ENCODE results near the gene TP73.

The TP73 gene

DNA sequence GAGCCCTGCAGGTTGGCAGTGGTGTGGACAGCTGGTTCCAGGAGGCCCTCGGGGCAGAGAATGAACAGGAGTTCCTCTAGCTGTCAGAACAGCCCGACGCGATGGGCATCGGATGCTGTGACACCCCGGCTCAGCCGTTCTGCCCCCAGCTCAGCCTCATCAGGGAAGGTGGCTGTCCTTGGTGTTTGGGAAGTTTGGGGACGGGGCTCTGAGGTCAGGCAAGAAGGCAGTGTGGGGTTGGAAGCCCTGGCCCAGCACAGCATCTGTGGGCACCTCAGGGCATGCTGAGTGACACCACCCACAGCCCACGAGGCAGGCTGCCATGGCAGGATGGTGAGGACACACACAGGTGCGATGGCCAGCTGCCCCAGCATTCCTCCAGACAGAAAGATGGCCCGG lies 59.1 kb downstream of the TP73 start:
- no peak for DNase-seq

DNA sequence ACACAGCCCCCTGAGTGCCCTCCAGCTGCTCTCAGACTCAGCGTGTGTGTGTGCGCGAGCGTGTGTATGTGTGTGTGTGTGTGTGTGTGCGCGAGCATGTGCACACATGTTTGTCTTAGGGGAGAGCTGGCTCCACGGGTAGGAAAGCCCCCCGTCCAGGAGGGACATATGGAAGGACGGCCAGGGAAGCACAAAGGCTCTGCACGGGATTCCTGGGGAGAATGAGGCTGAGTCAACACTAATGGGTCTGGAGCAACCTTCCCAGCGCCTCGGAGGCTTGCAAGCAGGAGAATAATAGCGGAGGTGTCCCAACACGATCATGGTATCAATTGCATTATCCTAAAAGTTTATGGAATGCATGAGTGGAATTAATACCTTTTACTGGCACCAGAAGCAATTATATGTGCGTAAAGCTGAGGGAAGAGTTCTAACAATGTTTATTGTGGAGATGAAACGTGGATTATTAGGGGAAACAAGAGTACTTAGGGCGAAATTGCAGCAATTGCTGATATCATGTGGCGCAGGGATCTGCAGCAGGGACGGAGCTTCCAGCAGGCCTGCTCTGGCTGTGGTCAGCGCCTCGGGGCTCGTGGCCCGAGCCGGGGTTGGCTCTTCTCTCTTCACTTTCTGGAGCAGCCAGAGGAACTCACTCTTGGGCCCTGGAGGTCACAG lies 59.6 kb downstream of the TP73 start:
- no peak for DNase-seq

DNA sequence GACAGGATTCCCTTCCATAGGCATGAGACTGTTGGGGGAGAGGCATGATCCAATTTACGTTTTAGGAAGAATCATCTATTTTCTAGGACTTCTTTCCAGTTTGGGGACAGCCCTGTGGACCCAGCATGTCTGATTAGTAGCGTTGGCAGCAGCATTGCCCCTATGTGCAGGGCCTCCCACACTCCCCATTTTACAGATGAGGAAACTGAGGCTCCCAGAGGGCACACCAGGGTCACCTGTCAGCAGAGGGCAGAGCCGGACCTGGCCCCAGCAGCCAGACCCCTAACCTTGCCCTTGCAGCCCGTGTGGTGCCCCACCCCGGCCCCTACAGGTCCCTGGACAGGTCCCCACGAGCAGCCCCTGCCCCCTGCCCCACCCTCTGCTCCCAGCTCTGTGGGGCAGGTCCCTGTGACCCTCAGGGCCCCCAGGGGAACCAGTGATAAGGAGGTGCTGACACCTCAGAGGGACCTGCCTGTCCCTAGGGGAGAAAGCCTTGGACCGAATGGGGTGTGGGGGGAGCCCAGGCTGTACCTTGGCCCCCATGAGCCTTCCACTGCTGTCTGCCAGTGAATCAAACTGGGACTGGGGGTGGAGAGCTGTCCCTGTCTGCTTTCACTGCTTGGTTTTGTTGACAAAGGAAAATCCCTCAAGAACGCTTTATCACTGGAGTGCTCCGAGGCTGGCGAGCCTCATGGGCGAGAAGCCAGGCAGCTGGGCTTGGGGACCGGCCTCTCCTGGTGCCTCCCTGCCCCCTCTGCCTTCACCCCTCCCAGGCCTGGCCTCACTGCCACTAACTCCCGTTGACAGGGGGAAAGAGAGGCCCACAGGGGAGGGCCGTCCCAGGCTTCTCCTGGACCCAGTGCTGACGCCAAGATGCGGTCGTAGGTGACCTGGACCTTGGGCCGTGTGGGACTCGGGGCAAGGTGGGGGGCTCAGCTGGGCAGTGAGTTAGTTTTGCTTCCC lies 60.5 kb downstream of the TP73 start:
- no peak for DNase-seq

DNA sequence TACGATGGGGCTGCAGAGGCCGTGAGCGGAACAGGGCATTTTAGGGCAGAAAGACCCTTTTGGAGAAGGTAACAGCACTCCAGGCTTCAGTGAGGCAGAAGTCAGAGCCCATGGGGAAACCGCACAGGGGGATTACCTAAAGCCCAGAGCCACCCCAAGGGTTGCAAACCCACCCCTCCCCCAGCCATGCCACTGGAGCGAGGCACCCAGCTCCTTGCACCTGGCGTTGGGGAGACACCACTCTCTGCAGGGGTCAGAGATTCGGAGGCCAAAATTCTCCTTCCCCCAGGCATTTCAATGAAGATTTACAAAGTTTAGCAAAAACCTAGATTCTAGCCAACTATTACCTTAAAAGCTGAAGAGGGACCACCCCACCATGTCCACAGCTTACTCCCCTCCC lies 61.5 kb downstream of the TP73 start:
- DNase-seq: no peak

DNA sequence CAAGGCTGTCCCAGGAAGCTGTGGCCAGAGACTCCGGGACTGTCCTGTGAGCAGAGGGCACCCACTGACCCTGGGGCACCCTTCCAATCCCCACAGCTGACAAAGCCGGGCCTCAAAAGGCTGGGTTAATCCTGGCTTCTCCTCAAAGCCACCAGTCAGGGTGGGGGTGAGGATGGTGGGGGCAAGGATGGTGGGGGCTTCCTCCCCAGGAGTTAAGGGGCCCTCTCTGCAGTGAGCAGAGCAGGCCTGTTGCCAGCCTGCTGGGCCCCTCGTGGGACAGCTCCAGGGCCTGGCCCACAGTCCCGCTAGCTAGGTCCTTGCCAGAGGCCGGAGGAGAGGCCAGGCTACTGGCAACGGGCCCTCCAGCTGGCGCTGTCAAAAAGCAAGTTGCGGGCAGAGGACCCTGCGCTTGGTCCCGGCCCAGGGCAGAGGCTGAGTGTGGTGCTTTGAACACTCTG lies 62.0 kb downstream of the TP73 start:
- no peak for DNase-seq

DNA sequence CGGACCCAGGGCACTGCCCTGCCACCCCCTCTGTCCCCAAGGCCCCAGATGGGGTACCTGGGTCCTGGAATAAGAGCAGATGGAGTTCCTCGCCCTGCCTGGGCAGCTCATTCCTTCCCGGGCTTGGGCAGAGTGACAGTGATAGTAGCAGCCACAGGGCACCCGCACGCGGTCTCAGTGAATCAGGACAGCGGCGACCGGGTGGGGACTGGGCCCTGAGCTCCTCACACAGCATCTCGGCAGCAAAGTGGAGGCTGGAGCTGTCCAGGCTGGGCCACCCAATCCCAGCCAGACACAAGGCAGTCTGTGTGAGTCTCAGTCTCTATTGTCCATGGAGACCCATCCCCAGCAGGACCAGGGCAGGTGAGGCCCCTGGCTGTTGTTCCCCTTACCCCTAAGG lies 62.5 kb downstream of the TP73 start:
- DNase-seq: no peak

DNA sequence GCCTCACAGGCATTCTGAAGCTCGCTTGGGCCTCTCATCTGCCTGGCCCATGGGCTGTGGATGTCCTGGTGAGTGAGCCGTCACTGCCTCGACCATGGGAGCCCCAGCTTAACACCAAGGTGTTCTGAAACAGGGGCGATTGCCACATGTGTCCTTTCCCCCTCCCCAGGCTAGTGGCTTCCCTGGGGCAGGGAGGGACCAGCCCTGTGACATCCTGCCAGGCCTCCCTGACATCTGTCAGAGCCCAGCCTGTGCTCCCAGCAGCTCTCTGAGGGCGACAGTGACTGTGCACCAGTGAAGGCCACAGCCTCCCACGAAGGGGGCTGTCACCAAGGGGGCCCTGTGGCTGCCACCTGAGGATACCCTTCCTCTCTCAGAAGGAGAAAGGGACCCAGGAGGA lies 64.0 kb downstream of the TP73 start:
- no peak for DNase-seq

DNA sequence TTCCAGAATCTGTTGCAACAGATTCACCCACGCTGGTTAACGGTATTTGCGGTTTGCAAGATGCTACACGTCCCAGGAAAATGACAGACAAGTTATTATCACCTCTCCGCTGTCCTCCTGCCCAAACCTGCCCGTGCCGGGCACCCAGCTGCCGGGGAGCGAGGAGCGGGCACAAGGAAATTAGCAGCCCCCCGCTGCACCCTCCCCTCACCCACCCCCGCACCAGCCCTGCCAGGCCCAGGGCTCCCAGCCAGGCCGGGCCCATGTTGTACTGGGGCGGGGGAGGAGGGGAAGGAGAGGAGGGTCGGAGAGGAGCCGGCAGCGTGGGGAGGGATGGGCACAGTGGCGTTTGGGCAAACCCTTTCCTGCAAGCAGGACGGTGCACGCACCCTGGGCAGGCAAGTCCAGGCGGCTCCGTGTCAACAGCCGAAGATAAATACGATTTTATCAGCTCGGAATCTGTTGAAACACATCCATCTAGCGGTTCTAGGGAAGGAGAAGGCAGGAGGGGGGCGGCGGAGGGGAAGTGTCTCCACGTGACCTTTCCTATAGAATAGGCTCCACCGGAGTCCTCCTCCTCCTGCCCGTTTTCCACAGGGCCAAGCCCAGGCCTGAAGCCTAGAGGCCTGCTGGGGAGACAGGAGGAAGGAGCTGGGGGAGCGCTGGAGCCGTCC lies 64.9 kb downstream of the TP73 start:
- DNase-seq: no peak

DNA sequence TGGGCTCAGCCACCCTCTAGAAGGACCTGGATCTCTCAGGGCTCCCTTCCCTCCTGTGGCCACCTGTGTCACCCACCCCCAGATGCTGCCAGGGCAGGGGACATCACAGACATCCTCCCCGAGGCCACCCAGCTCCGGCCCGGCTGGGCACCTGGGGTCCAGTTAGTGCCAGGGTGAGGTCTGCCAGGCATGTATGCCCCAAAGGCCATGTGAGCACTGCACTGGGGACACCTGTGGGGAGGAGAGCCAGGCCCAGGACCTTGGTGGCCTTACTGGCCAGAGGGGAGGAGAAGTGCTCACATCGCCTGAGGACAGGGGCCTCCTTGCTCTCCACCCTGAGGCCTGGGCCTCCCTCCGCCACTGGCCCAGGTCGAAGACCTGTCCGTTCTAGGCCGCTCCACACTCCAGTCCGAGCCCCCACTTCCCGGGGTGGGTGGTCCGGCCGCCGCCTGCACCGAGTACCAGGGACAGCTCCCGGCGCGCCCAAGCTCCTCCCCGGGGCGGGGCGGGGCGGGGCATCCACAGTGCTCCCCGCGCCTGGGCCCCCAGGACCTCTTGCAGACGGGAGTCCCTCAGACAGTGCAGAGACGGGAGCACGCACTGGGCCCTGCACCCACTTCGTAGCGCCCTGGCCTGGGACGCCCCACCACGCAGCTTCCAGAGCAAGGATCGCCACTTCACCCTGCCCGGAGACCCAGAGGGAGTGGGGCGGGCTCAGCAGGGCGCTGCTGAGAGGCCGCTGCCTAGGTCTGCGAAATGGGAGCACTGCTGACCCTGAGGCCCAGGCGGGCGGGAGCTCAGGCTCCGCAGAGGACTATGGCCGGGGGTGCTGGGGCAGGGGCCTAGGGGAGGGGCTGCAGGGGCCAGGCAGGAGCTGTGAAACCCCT lies 65.6 kb downstream of the TP73 start:
- DNase-seq: no peak

DNA sequence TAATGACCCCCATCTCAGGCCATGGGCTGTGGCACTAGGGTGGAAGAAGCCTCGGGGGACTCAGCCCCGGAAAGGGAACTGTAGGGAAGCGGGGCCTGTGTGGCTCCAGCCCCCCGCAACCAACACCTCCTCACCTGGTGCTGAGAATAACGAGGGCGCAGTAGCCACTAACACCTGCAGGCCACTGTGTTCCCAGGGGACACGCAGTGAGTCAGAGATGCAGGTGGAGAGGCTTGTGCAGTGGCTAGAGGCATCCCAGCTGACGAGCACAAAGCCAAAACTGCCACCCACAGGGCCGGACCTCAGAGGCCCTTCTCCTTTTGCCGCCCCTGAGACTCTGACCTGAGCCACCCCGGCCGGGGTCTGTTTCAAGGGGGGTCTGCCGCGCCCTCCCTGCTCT lies 66.4 kb downstream of the TP73 start:
- no peak for DNase-seq

DNA sequence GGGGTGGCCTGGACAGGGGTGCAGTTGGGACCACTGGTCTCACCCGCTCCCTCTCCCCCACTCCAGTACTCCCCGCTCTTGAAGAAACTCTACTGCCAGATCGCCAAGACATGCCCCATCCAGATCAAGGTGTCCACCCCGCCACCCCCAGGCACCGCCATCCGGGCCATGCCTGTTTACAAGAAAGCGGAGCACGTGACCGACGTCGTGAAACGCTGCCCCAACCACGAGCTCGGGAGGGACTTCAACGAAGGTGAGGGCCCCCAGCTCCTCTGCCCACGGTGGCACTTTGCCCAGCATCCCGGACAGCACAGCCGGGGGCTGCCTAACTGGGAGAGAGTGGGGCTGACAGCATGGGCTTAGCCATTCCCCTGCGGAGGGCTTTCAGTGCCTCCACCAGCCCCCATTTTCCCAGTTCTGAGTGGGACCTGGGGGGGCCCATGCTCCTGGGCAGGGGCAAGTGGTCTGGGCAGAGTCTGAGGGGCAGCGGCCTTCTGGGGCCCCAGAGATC lies 69.7 kb downstream of the TP73 start:
- DNase-seq: no peak

DNA sequence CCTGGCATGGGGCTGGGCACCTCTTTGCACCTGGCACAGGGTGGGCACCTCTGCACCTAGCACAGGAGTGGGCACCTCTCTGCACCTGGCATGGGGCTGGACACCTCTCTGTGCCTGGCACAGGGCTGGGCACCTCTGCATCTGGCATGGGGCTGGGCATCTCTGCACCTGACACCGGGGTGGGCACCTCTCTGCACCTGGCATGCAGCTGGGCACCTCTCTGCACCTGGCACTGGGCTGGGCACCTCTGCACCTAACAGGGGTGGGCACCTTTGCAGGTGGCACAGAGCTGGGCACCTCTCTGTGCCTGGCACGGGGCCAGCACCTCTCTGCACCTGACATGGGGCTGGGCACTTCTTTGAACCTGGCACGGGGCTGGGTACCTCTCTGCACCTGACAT lies 70.5 kb downstream of the TP73 start:
- no peak for DNase-seq

DNA sequence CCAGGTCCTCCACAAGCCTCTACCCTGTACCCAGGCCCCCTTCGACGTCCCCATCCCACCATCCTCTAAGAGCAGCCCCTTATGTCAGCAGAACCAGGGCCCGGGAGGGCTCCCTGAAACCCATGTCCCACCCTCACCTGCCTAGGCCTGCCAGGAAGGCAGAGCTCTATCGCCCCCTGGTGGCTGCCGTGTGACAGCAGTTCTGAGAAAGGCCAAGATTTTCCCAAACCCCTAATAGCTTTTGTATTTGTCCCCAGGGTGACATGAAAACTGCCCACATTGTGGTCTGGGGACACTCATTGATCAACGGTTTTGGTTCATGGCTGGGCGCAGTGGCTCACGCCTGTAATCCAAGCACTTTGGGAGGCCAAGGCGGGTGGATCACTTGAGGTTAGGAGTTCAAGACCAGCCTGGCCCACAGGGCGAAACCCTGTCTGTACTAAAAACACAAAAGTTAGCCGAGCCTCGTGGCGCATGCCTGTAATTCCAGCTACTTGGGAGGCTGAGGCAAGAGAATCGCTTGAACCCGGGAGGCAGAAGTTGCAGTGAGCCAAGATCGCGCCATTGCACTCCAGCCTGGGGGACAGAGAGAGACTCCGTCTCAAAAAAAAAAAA lies 72.2 kb downstream of the TP73 start:
- DNase-seq: peak; percentile 63

DNA sequence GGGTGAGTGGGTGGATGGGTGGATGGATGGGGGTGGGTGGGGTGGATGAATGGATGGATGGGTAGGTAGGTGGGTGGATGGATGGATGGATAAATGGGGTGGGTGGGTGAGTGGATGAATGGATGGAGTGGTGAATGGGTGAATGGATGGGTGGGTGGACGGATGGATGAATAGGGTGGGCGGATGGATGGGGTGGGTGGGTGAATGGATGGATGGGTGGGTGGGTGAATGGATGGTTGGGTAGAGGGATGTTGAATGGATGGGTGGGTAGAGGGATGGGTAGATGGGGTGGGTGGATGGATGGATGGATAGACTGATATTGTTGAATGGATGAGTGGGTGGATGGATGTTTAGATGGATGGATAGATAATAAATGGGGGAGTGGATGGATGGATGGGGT lies 73.0 kb downstream of the TP73 start:
- DNase-seq: no peak

DNA sequence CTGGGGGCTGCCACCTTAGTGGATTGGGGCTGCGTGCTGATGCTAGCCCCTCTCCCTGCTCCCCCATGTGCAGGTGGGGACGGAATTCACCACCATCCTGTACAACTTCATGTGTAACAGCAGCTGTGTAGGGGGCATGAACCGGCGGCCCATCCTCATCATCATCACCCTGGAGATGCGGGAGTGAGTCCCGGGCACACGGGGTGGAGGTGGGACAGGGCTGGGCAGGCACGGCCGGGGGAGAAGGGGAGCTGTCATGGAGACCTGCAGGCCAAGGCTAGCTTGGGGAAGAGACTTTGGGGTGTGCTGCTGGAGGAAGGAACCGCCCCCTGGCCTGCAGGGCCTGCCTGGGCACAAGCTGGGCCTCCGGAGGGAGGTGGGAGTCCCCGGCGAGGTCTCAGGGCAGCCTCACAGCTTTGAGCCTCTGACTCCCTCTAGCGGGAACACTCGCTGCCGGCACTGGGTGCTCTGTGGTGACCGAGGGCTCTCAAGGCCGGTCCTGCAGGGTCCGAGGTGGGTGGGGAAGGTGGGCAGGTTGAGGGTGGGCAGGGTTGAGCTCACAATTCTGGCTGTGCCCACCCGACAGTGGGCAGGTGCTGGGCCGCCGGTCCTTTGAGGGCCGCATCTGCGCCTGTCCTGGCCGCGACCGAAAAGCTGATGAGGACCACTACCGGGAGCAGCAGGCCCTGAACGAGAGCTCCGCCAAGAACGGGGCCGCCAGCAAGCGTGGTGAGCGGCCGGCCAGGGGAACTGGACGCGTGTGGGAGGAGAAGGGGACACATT lies 74.9 kb downstream of the TP73 start:
- no peak for DNase-seq

DNA sequence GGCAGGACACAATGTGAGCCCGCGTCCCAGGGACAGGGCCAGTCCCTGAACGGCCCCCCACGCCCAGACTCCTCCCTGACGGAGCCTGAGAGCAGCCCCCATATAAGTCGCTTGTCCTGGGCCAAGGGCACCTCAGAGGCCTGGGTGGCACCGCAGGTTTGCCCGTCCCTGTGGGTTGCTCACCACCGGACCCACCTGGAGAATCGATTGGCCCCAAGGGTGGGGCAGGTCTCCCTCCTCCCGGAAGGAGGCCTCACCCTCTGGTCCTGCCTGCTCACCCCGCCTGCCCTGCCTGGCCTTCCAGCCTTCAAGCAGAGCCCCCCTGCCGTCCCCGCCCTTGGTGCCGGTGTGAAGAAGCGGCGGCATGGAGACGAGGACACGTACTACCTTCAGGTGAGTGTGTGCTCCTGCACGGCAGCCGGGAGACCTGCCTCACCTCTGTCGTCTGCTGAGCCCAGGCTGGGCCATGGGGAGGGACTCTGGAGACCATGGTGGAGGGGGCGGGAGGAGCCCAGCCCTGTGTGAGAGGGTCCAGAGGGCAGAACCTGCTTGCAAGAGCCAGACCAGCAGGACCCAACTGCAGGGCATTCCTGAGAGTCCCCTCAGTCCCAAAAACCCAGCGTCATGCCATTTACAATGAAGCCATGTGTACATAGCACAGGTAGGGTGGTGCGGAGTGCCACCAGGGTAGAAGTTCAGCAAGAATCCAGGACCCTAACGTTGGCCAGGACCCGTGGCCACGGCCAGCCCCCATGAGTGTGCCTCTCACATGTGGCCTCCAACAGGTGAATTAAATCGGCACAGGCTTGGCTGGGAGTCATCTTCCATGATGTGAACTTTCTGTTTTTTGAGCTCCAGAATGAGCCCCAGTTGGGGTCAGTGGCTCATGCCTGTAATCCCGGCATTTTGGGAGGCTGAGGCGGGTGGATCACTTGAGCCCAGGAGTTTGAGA lies 75.8 kb downstream of the TP73 start:
- DNase-seq: no peak

DNA sequence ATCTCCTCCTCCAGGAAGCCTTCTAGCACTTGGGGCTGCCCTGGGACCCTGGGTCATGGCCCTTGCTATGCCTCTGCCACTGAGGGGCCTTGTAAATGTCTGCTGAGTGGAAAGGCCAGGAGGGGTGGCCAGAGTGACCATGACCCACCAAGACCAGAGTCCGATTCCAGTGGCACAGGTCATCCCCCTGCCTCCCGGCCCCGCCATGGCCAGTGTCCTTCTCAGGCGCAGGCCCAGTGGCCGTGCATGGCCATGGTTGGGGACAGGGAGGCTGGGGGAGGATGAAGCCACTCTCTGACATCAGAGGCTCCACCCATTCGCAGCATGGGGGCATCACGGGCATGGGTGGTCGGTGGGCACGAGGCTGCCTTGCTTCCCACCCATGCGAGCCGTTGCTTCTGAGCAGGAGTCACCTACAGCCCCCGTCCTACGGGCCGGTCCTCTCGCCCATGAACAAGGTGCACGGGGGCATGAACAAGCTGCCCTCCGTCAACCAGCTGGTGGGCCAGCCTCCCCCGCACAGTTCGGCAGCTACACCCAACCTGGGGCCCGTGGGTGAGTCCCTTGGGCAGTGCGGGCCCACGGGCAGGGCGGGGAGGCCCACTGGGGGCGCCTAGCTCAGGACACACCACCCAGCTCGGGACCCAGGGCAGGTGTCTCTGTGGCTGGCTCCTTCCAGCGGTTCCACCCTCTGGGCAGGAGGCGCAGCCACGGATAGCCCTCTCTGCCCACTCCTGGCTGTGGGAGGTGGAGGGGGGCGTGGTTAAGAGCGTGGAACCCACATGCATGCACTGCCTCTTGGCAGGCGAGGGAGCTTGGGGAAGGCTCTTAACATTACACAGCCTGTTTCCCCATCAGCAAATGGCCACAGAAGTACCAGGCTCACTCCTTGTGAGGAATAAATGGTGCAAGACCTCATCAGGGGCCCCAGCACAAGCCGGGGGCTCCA lies 77.6 kb downstream of the TP73 start:
- no peak for DNase-seq

DNA sequence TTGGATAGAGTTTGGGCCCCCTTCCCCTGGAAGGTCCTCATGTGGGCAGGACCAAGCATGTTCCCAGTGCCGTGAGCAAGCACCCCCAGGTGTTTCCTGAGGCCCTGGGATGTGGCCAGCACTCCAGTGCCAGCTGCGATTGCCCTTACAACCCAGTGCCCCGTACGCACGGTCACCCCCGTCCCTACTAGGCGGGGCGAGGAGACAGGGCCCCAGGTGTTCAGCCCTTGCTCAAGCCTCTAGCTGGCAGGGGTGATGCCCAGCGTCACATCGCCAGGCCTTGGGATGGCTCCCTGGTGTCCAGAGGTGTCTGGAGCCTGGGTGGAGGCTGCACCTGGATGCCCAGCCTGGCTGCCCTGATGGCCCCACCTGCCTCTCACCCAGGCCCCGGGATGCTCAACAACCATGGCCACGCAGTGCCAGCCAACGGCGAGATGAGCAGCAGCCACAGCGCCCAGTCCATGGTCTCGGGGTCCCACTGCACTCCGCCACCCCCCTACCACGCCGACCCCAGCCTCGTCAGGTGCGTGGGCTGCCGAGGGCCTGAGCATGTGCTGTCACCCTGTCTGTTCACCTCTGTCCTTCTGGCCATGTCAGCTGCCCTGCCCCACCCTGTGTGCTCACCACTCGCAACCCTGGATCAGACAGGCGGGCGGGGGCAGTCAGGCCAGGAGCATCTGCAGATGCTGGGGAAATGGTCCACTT lies 78.4 kb downstream of the TP73 start:
- DNase-seq: no peak
